ENCODE results near the gene PATZ1. TPM values are rescaled to one million over a fixed set of nuclear protein-coding genes. Genes with fewer than 3 reads are reported as not detected.

The PATZ1 gene
- total and polyA plus RNA-seq, 2 of the 8 experiments (the other 6 are each of a cell fraction or from before 2014, with no cell fraction given): 62.1 to 70.9 TPM

GRCh38 chr22:31327806-31328543, 18.2 kb downstream of the PATZ1 start:
- 87% methylated on average over 9 of the region's 9 CpGs; no CpG with 5 or more reads in 1 of the 2 experiments for WGBS, 2 experiments (ENCODE audit: extremely low coverage in 1 of 2, insufficient coverage in 1 of 2, insufficient read length in 1 of 2, insufficient replicate concordance in 2 of 2, low coverage in 1 of 2, low lambda C conversion rate in 2 of 2, missing lambda C conversion rate in 1 of 2)
- Histone ChIP-seq H3K56ac (replicated peaks; ENCODE audit: insufficient read length, low read depth, low read length) (no peak overlapping the region), H2BK15ac (ENCODE audit: low read length) (no peak overlapping the region), H3K23me2 (ENCODE audit: low read depth, low read length) (no peaks in the 10 kb centered on the region), H3K18ac (ENCODE audit: extremely low read depth, low read length) (no peak overlapping the region; the same call in 1 of the 2 replicates), H3K23ac (ENCODE audit: insufficient read length) (no peak overlapping the region), H3K79me2 (ENCODE audit: control insufficient read depth in 1 of 2, insufficient read depth in 2 of 2, low read length in 2 of 2) (peaks cover 0 to 26% of the 10 kb centered on the region in 2 experiments; a peak in 2 of 4 replicates), H3K27ac (ENCODE audit: low read depth, low read length) (no peak overlapping the region), H2BK20ac (ENCODE audit: low read length) (no peak overlapping the region), H3K79me1 (ENCODE audit: low read depth, low read length) (peaks cover 12% of the 10 kb centered on the region), H4K5ac (ENCODE audit: insufficient read length, low read depth, low read length) (no peak overlapping the region), H2BK5ac (ENCODE audit: low read depth, low read length) (no peak overlapping the region; the same call in 1 of the 2 replicates), H4K20me1 (replicated peaks in 1 of 2; ENCODE audit: control insufficient read depth in 1 of 2, insufficient read depth in 2 of 2, low read length in 2 of 2) (peaks cover 6 to 23% of the 10 kb centered on the region in 2 experiments), H2AK5ac (ENCODE audit: low read depth, low read length) (no peak overlapping the region), H3K4ac (replicated peaks; ENCODE audit: insufficient read length, low read depth, low read length) (no peak overlapping the region), H2BK120ac (replicated peaks; ENCODE audit: low read depth, low read length) (no peak overlapping the region), H3K36me3 (ENCODE audit: control insufficient read depth in 2 of 4, insufficient read depth in 4 of 4, low read length in 3 of 4) (peaks cover 45 to 68% (median 57%) of the 10 kb centered on the region in 4 experiments), H3K4me1 (replicated peaks in 1 of 4; ENCODE audit: control insufficient read depth in 3 of 4, insufficient read depth in 4 of 4, low read length in 3 of 4) (no peaks in the 10 kb centered on the region; a peak in 1 of 7 replicates), H3K27me3 (replicated peaks in 1 of 4; ENCODE audit: control insufficient read depth in 3 of 4, extremely low read depth in 1 of 4, insufficient read depth in 3 of 4, low read length in 3 of 4) (no peaks in the 10 kb centered on the region), H3K4me2 (ENCODE audit: insufficient read depth in 1 of 2, low read depth in 2 of 2, low read length in 2 of 2) (no peak overlapping the region), H3K9me3 (ENCODE audit: insufficient read depth in 2 of 2, low read depth in 1 of 2, low read length in 1 of 2) (no peaks in the 10 kb centered on the region), H3K9ac (replicated peaks in 1 of 4; ENCODE audit: extremely low read depth in 1 of 4, low read depth in 3 of 4, low read length in 3 of 4) (no peak overlapping the region), H3K4me3 (ENCODE audit: extremely low read depth in 1 of 4, insufficient read depth in 2 of 4, low read depth in 3 of 4, low read length in 4 of 4) (no peak overlapping the region), H3K14ac (ENCODE audit: insufficient read length) (no peak overlapping the region), H4K91ac (replicated peaks; ENCODE audit: insufficient read length, low read length) (no peak overlapping the region), H2AFZ (ENCODE audit: low read length) (no peak overlapping the region), H4K8ac (ENCODE audit: extremely low read depth, insufficient read depth, low read length) (no peak overlapping the region), H2BK12ac (ENCODE audit: low read depth, low read length) (no peak overlapping the region)
- FAIRE-seq: no peak
- ChIA-PET CTCF (ENCODE audit: partially characterized antibody) (interaction anchor here (0.7 to 3.5 kb wide), 4 partner anchors 10 to 56 kb away, joined by 3 to 17 read pairs (median 4); no protein-coding TSS in a partner anchor), POLR2A (ENCODE audit: partially characterized antibody) (interaction anchor here (0.5 to 10.7 kb wide), 3 partner anchors 9 to 144 kb away, joined by 4 to 116 read pairs (median 4); no protein-coding TSS in a partner anchor)
- DNase-seq (ENCODE audit: low read depth in 1 of 2, low spot score in 2 of 2): no peak
- TF ChIP-seq, protein P1, sequence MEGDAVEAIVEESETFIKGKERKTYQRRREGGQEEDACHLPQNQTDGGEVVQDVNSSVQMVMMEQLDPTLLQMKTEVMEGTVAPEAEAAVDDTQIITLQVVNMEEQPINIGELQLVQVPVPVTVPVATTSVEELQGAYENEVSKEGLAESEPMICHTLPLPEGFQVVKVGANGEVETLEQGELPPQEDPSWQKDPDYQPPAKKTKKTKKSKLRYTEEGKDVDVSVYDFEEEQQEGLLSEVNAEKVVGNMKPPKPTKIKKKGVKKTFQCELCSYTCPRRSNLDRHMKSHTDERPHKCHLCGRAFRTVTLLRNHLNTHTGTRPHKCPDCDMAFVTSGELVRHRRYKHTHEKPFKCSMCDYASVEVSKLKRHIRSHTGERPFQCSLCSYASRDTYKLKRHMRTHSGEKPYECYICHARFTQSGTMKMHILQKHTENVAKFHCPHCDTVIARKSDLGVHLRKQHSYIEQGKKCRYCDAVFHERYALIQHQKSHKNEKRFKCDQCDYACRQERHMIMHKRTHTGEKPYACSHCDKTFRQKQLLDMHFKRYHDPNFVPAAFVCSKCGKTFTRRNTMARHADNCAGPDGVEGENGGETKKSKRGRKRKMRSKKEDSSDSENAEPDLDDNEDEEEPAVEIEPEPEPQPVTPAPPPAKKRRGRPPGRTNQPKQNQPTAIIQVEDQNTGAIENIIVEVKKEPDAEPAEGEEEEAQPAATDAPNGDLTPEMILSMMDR (IDR thresholded peaks at IDR 0.05; ENCODE audit: control extremely low read depth in 1 of 3, insufficient read depth in 1 of 3, low read depth in 1 of 3, low read length in 3 of 3): no peak
- TF ChIP-seq GTF2F1 (IDR thresholded peaks at IDR 0.05; ENCODE audit: borderline replicate concordance, low read depth, low read length): no peak
- TF ChIP-seq CHD1 (IDR thresholded peaks at IDR 0.05; ENCODE audit: low read depth, low read length): no peak
- TF ChIP-seq SAP30 (IDR thresholded peaks at IDR 0.05; ENCODE audit: insufficient read depth, insufficient replicate concordance, low read length): no peak
- TF ChIP-seq EP300 (IDR thresholded peaks at IDR 0.05; ENCODE audit: borderline replicate concordance in 1 of 2, low read depth in 2 of 2, low read length in 2 of 2): no peak
- no peak for TF ChIP-seq TAF1 (IDR thresholded peaks at IDR 0.05; ENCODE audit: low read depth, low read length)
- TF ChIP-seq EGR1 (IDR thresholded peaks at IDR 0.05; ENCODE audit: borderline replicate concordance, low read depth, low read length): no peak
- TF ChIP-seq CBX5 (IDR thresholded peaks at IDR 0.05; ENCODE audit: low read depth, low read length): no peak
